HepG2 (cell line): ENCODE measurements around the gene OPN3.

ENCODE experiments used
- EP300 ChIP-seq, 3 experiments: sonication (generic) in 1 of 3; formaldehyde crosslinking in 1 of 3; IDR thresholded peaks; 2 replicates each; pipeline versions ENCODE4 v1.5.1 to v1.6.1; 2011 to 2020; ENCODE audit warnings: low read depth in 2 of 3, low read length in 2 of 3, borderline replicate concordance in 1 of 3, improper control_type of control experiment in 1 of 3, mild to moderate bottlenecking in 1 of 3, missing genetic modification reagents in 1 of 3, moderate library complexity in 1 of 3
- GZF1 ChIP-seq: sonication (generic); formaldehyde crosslinking; IDR thresholded peaks from 2 replicates; pipeline ENCODE4 v1.5.1; 2020; ENCODE audit warnings: mild to moderate bottlenecking, missing genetic modification reagents
- JUND ChIP-seq: sonication (generic); formaldehyde crosslinking; IDR thresholded peaks from 2 replicates; pipeline ENCODE4 v1.8.0; 2022; ENCODE audit warnings: mild to moderate bottlenecking, missing genetic modification reagents
- MED1 ChIP-seq: sonication (generic); formaldehyde crosslinking; IDR thresholded peaks from 2 replicates; pipeline ENCODE4 v1.4.0; 2020; ENCODE audit warnings: missing genetic modification reagents
- MEIS2 ChIP-seq: sonication (generic); formaldehyde crosslinking; IDR thresholded peaks from 2 replicates; pipeline ENCODE4 v1.9.0; 2021; ENCODE audit warnings: mild to moderate bottlenecking, missing genetic modification reagents
- RBM39 ChIP-seq: fragments of 200-400 bp; formaldehyde crosslinking; IDR thresholded peaks from one replicate; pipeline ENCODE4 v1.6.1; 2018; ENCODE audit warnings: antibody characterized with exemption, mild to moderate bottlenecking, low read depth, low read length; ENCODE audit not compliant: poor library complexity, severe bottlenecking
- ZFP36 ChIP-seq: fragments of 150-350 bp; IDR thresholded peaks from 2 replicates; pipeline ENCODE4 v1.6.1; 2018; ENCODE audit warnings: borderline replicate concordance, low read length, low read depth; ENCODE audit not compliant: partially characterized antibody
- ZFX ChIP-seq: sonication (generic); formaldehyde crosslinking; IDR thresholded peaks from 2 replicates; pipeline ENCODE4 v1.4.0; 2020; ENCODE audit warnings: mild to moderate bottlenecking, low read depth, missing genetic modification reagents, moderate library complexity
- ZNF260 ChIP-seq: sonication (generic); formaldehyde crosslinking; IDR thresholded peaks from 2 replicates; pipeline ENCODE4 v1.4.0; 2020; ENCODE audit warnings: missing genetic modification reagents, low read depth, mild to moderate bottlenecking, borderline replicate concordance
- ZSCAN21 ChIP-seq: sonication (generic); formaldehyde crosslinking; IDR thresholded peaks from 2 replicates; pipeline ENCODE4 v1.8.0; 2022; ENCODE audit warnings: mild to moderate bottlenecking, missing genetic modification reagents, moderate library complexity, borderline replicate concordance
- TF ChIP-seq, protein P1 (sequence below): sonication (generic); formaldehyde crosslinking; IDR thresholded peaks from 2 replicates; pipeline ENCODE4 v1.4.0; 2020; ENCODE audit warnings: mild to moderate bottlenecking, missing genetic modification reagents
- TF ChIP-seq, protein P2 (sequence below): sonication (generic); formaldehyde crosslinking; IDR thresholded peaks from 2 replicates; pipeline ENCODE4 v1.4.0; 2020; ENCODE audit warnings: missing genetic modification reagents
- TF ChIP-seq, protein P3 (sequence below): sonication (generic); formaldehyde crosslinking; IDR thresholded peaks from 2 replicates; pipeline ENCODE4 v1.8.1; 2023; ENCODE audit warnings: mild to moderate bottlenecking, missing genetic modification reagents

- TF ChIP-seq GZF1 (CRISPR knock-in tag) (no peak), ZSCAN21 (no peak), MEIS2 (CRISPR knock-in tag) (no peak), ZFP36 (no peak), ZFX (no peak), ZNF260 (CRISPR knock-in tag) (no peak), MED1 (CRISPR knock-in tag) (no peak), RBM39 (no peak), JUND (no peak), EP300 (IDR thresholded peaks at IDR 0.05; ENCODE audit: low read depth in 2 of 2, low read length in 2 of 2) (no peak), EP300 (CRISPR knock-in tag; IDR thresholded peaks at IDR 0.05; ENCODE audit: borderline replicate concordance) (no peak)
- TF ChIP-seq, protein P1, sequence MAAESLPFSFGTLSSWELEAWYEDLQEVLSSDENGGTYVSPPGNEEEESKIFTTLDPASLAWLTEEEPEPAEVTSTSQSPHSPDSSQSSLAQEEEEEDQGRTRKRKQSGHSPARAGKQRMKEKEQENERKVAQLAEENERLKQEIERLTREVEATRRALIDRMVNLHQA = no peak
- TF ChIP-seq, protein P2, sequence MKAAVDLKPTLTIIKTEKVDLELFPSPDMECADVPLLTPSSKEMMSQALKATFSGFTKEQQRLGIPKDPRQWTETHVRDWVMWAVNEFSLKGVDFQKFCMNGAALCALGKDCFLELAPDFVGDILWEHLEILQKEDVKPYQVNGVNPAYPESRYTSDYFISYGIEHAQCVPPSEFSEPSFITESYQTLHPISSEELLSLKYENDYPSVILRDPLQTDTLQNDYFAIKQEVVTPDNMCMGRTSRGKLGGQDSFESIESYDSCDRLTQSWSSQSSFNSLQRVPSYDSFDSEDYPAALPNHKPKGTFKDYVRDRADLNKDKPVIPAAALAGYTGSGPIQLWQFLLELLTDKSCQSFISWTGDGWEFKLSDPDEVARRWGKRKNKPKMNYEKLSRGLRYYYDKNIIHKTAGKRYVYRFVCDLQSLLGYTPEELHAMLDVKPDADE = no peak
- TF ChIP-seq, protein P3, sequence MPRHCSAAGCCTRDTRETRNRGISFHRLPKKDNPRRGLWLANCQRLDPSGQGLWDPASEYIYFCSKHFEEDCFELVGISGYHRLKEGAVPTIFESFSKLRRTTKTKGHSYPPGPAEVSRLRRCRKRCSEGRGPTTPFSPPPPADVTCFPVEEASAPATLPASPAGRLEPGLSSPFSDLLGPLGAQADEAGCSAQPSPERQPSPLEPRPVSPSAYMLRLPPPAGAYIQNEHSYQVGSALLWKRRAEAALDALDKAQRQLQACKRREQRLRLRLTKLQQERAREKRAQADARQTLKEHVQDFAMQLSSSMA (CRISPR knock-in tag) = no peak
Measured at GRCh38 chr1:241644259-241644658, 4.1 kb upstream of the OPN3 start.
